Neural cell (in vitro differentiated cells): Measurements from ENCODE around the gene ATL2.

Experiments used
- EP300 ChIP-seq: fragments of 450-650 bp; conservative IDR thresholded peaks from 2 replicates; pipeline ENCODE4 v1.6.1; 2014; ENCODE audit warnings: antibody characterized with exemption, mild to moderate bottlenecking, moderate library complexity; ENCODE audit not compliant: poor library complexity, severe bottlenecking
- EZH2 ChIP-seq: fragments of 200-600, 300-800 bp; shearing (Covaris generic), sonication (generic); IDR thresholded peaks from 2 replicates; pipeline ENCODE4 v1.6.1; 2014; ENCODE audit warnings: antibody characterized with exemption, low read length, borderline replicate concordance, mild to moderate bottlenecking; ENCODE audit not compliant: insufficient read depth, poor library complexity, severe bottlenecking
- POLR2AphosphoS5 ChIP-seq: IDR thresholded peaks from 2 replicates; pipeline ENCODE4 v1.6.1; 2012
- REST ChIP-seq: IDR thresholded peaks from 2 replicates; pipeline ENCODE4 v1.6.1; 2012; ENCODE audit warnings: borderline replicate concordance

- no peak for TF ChIP-seq EP300
- TF ChIP-seq POLR2AphosphoS5, result no peak
- TF ChIP-seq REST, result no peak
- no peak for TF ChIP-seq EZH2
Observed at GRCh38 chr2:38262069-38262871, 114.8 kb downstream of the ATL2 start.
